Stimulated activated CD8-positive, alpha-beta memory T cell treated with anti-CD3 and anti-CD28 coated beads, Interleukin-7, amount 100 ng/mL, for 4 hours (primary cell): ENCODE measurements around the gene ZBTB20.

ENCODE experiments used
- DNase-seq, 2 donors: peaks; one replicate each; pipeline ENCODE4 v3.0.0-alpha.2; 2020; ENCODE audit warnings: low read depth in 2 of 2

ZBTB20 gene

GRCh38 chr3:115089481-115089880 lies 57.6 kb downstream of the ZBTB20 start:
- DNase-seq, result no peak

- DNase-seq, result no peak
Measured at GRCh38 chr3:115087512-115087911, 59.6 kb downstream of the ZBTB20 start.

GRCh38 chr3:115086344-115086743 lies 60.7 kb downstream of the ZBTB20 start:
- no peak for DNase-seq

GRCh38 chr3:115085197-115085865 lies 61.8 kb downstream of the ZBTB20 start:
- no peak for DNase-seq

GRCh38 chr3:115084686-115085085 lies 62.4 kb downstream of the ZBTB20 start:
- DNase-seq, result no peak

- DNase-seq, result no peak
Measured at GRCh38 chr3:115082260-115082659, 64.8 kb downstream of the ZBTB20 start.

GRCh38 chr3:115081444-115081843 lies 65.6 kb downstream of the ZBTB20 start:
- no peak for DNase-seq

- no peak for DNase-seq
Measured at GRCh38 chr3:115077501-115078250, 69.4 kb downstream of the ZBTB20 start.

- DNase-seq, result no peak
Measured at GRCh38 chr3:115074502-115074901, 72.6 kb downstream of the ZBTB20 start.

GRCh38 chr3:115072265-115073021 lies 74.6 kb downstream of the ZBTB20 start:
- DNase-seq, result no peak

GRCh38 chr3:115071601-115072000 lies 75.5 kb downstream of the ZBTB20 start:
- DNase-seq, result no peak

GRCh38 chr3:115071166-115071565 lies 75.9 kb downstream of the ZBTB20 start:
- DNase-seq, result no peak

- no peak for DNase-seq
Measured at GRCh38 chr3:115068799-115069198, 78.3 kb downstream of the ZBTB20 start.

GRCh38 chr3:115062412-115062956 lies 84.6 kb downstream of the ZBTB20 start:
- no peak for DNase-seq

GRCh38 chr3:115062009-115062408 lies 85.1 kb downstream of the ZBTB20 start:
- no peak for DNase-seq

- no peak for DNase-seq
Measured at GRCh38 chr3:115052906-115053305, 94.2 kb downstream of the ZBTB20 start.

- no peak for DNase-seq
Measured at GRCh38 chr3:115042351-115042750, 104.7 kb downstream of the ZBTB20 start.

- peak in 1 of 2 donors; percentile 3 for DNase-seq
Measured at GRCh38 chr3:115040673-115041286, 106.3 kb downstream of the ZBTB20 start.

GRCh38 chr3:115040246-115040645 lies 106.8 kb downstream of the ZBTB20 start:
- DNase-seq, result no peak

- DNase-seq, result no peak
Measured at GRCh38 chr3:115038817-115039216, 108.3 kb downstream of the ZBTB20 start.

GRCh38 chr3:115022835-115023398 lies 124.2 kb downstream of the ZBTB20 start:
- DNase-seq, result no peak

GRCh38 chr3:115022199-115022598 lies 124.9 kb downstream of the ZBTB20 start:
- no peak for DNase-seq
